ENCODE data around the gene ZMIZ1. TPM values are rescaled to one million over a fixed set of nuclear protein-coding genes. Genes with fewer than 3 reads are reported as not detected.

The ZMIZ1 gene
- total RNA-seq, 1 experiment from 2014 or later, result 47.2 TPM

DNA sequence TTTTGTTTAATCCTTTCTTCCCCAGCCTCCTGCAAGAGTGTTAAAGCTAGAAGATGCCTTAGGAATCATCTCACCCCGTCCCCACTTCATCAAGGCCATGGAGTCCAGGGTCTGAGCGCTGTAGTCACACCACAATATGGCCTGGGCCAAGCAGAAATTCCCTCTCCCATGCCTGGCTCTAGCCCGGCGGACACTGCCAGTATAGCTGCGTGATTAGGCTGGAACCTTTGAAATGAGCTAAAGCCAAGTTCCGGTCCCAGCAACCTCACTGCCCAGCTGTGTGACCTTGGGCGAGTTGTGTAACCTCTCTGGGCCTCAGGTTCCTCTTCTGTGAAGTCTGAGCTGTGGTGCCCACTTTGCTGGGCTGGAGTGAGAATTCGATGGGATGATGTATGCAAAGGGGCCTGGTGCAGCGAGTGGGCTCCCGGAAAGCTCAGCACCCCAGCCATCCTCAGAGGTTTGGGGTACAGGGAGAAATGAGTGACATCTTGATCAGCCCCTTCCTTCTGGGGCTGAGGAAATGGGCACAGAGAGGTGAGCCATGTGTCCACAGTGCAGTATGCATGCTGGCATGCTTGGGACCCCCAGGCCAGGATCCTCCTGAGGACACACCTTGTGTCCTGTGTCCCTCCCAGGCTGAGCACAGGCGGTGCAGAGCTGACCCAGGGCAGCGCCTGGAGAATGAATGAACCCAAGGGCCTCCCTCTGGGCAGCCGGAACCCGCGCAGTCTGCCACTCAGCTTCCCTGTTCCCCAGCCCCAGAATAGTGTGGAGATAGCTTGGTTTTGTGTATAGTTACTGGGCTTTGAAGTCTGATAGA, 118.6 kb downstream of the ZMIZ1 start:
- no peak for DNase-seq (ENCODE audit: low read depth)

DNA sequence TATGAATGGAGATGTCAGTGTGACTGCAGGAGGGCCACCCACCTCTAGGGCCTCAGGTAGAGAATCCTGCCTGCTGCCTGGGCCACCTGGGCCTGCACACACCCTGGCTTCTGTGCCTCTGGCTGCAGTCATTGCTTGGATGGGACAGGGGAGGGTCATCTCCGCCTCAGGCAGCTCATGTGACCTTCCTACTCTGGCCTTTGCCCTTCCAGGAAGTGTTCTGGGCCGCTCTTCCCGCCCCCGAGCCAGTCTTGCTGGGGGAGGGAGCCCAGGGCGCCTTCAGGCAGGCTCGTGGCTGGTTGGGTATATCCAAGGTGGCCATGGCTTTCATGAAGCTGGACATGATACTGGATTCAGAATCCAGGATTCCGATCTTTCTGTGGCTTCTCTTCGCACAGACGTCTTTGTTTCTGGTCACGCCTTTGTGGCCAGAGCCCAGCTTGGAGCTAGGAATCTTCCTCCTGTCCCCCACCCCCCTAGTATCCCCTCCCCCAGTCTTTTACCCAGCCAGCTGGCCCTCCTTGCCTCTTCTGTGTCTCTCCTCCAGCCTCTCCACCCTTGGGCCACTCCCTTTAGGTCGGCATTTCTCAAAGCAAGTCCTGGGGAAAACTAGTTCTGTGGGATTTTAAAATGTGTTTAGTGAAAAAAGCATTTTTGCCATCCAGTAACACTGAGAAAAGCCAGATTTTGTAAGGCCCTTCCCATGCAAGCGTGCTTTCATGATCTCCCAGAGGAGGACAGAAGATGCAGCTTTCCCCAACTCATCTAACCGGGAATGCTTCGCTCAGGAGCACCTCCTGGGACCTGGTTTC, 119.6 kb downstream of the ZMIZ1 start:
- DNase-seq (ENCODE audit: low read depth), result no peak

DNA sequence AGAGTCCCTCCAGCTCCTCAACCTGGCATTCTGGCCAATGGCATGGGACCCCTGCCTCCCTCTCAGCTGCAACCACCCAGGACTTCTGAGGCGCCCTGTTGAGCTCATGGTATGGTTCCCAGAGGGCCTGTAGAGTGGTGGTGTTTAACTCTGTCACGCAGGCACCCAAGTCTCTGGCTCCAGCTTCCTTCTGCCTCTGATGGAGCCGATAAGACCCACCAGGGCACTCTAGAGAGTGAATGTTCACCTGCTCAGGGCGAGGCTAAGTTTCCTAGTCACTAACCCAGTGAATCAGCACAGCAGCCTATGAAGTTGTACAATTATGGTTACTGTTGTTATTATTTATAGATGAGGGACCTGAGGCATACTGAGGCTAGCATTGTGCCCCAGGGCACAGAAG, 120.4 kb downstream of the ZMIZ1 start:
- no peak for DNase-seq (ENCODE audit: low read depth)

DNA sequence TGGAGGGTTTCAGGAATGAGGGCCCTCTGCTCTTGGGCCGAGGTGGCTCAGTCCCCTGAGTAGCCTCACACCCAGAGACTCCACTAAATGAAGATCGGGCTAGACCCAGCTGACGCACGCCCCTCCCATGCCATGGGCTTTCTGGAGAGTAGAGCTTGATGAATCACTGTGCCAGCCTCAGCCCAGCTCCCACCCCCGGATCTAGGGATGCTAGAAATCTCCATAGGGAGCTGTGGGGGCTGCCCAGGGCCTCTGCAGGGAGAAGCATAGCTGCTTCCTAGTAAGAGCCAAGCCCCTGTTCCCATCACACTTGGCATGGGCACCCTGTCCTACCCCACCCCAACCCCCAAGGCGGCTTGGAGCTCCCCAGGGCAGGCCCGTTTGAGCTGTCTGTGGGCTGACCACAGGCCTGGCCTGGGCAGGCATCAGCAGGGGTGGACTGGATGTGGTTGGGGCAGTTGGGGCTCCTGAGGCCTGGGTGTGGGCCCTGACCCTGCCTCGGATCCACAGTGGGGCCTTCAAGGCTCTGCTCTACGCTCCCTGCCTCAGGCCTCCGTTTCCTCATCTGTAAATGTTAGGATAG, 121.2 kb downstream of the ZMIZ1 start:
- DNase-seq (ENCODE audit: low read depth), result peak; percentile 90

DNA sequence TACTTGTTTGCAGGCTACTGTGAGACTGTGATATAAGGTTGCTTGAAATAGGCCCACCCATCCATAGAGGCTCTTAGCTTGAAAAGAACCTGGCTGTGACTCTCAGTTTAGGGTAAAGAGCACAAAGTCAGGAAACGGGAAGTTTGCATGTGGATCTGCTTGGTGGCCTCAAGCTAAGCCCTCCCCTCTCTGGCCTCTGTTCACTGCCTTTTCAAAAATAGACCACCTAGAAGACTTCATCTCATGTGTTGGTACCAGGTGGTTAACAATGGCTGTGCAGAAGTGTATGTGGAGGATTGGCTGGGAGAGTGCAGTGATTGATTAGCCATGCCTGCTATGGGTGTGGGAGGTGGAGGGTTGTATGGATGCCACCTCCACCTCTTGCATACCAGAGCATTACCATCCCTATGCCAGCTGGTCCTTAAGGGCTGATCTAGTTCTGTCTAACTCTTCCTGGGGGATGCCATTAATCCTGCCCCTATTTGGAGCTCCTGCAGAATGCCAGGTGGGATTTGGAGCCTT, 122.0 kb downstream of the ZMIZ1 start:
- DNase-seq (ENCODE audit: low read depth), result no peak

DNA sequence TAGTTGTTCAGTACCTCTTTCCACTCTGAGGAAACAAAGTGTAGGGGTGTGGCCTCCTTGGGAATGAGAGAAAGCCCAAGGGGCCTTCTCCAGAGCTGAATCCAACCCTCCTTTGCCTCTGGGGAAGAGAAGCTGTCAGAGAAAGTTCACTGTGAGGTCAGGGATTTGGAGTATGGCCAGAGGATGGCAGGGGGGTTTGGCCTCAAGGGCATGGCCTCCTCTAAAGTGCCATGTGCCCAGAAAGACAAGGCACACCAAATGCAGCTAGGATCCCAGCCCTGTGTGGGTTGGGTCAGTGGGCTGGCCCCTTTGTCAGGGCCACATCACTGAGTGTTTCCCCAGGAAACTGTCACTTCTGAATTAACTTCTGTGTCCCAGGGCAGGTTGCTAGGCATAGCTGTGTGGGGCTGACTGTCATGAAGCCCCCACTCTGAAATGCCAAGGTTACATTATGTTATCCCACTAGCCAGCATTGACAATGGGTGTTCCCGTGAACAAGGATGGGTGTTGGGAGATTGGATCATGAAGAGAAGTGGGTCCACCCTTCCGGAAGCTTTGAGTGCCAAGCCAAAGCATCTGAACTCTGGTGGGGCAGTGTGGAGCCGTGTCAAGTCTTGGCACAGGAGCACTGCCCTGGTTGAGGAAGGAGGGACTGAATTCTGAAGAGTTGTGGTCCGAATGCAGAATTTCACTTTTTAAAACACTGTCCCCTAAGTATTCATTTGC, 123.3 kb downstream of the ZMIZ1 start:
- peak; percentile 80 for DNase-seq (ENCODE audit: low read depth)

DNA sequence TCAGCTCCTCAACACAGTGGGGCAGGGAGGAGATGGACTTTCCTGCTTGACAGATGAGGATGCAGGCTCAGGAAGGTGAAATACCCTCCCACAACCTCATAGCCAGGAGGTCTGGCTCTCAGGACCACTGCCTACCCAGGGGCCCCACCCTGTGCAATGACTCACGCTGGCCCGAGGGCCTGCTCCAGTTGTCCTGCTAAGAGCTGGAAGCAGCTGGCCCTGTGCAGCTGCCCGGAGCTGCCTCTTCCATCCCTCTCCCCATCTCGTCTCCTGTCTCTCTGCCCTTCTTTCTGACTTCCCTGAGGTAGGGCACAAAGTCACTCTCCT, 123.9 kb downstream of the ZMIZ1 start:
- DNase-seq (ENCODE audit: low read depth), result peak; percentile 90

DNA sequence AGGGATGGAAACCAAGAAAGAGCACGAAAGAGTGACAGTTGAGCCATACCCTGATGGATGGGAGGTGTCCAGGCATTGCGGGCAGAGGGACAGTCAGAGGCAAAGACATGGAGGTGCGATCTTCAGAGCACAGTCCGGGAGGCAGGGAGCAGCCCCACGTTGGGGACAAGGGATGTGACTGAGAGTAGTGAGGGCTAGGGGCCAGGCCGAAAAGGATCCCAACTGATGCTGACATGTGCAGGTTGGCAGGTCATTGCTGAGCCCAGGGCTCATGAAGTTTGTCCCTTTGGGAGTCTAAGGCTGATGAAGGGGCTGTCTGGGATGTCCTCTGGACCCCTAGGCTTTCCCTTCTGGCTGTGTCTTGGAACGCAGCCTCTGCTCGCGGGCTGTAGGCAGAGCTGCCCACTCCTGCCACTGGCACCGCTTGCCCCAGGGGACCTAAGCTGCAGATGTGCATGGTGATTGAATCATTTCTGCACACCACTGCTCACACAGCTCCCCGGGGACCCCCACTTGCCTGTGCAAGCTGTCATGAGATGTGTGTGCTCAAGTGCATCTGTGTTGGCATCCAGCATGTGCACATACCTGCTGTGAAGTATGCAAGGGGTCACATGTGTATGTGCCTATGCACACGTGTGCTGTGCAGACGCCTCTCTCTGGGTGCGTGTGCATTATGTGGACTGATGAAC, 125.1 kb downstream of the ZMIZ1 start:
- DNase-seq (ENCODE audit: low read depth), result no peak

DNA sequence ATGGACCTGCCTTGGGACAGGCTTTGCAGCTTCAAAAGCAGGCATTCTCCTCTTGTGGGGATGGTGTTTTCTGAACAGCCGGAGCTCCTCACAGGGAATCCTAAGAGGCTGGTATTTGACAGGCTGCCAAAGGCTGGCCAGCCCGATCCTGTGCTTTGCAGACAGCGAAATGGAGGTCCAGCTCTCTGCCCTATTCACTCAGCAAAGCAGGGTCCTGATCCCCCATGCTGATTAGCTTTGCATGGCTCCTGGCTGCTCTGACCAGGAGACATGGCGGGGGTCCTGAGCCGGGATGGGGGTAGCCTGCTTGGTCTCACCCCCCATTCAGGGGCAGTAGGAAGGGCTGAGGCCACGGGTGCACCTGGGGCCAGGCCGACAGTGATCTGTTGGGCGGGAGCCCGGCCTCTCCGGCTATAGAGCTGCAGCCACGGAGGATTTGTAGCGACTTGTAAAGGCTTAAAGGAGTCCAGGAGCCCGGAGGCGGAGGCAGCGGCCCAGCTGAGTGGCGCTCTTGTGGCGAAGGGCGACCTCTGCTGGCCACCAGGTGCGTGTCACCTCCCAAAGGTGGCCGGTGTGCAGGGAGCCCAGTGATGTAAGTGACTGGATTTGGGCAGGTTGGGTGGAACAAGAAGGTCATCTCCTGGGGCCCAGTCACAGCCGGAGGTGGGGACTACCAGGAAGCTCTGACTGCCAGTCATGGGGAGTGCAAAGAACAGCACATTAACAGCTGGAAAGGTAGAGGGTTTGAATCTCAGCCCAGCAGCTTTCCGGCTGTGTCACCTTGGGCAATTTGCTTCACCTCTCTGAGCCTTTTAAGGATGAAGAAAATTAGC, 126.5 kb downstream of the ZMIZ1 start:
- peak; percentile 81 for DNase-seq (ENCODE audit: low read depth)

DNA sequence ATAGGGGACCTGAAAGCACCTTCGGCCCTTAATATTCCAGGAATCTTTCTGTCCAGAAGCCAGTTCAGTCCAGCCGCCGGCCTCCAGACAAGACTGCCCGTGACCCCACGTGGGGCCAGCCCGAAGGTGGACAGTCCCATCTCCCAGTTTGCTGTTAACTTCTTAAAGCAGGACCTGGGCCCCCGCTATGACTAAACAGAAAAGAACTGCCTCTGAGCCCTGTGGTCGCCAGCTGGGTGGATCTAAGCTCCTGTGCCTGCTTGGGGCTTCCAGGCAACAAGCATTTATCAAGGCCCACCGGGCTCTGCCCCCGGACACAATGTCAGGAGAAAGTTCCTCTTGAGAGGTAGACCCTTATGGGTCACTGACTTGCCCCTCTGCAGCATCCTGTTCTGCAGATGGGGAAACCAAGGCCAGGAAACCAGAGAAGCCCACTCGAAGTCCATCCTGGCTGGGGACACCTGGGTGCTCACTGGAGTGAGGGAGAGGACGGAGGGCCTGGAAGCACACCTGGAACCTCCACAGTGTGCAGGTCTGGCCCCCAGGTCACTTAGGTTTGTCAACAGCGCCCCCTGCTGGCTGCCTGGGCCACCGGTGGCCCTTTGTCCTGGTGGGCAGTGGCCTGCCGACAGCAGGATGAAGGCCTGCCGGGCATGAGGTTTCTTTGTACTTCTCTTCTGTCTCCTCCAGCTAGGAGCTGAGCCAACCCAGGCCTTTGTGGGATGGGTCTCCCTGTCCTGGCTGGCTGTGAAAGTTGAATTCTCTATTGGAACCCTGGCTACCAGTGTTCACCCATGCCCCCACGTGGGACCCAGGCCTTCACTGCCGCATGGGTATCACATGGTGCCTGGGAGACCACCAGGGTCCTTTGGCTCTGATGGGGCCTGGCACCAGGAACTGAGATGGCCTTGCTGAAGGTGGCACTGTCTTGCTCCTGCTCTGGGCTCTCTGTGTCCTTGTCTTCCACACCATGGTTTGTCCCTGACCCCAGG, 128.0 kb downstream of the ZMIZ1 start:
- DNase-seq (ENCODE audit: low read depth), result peak; percentile 34

DNA sequence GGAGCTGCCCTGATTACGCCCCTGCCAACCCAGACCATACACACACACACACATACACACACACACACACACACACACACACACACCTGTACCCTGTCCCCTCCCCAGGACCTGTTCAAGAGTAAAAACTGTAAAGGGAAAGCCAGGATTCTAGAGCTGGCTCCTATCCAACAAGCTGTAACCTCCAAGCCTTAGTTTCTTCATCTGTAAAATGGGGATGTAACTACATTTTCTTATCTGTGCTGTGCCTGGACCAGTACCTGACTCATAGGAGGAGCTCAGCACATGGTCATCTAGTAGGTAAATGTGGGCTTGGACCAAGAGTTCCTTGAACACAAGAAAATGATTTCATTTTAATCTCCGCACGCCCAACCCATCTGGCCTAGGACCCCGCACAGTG, 128.8 kb downstream of the ZMIZ1 start:
- no peak for DNase-seq (ENCODE audit: low read depth)

DNA sequence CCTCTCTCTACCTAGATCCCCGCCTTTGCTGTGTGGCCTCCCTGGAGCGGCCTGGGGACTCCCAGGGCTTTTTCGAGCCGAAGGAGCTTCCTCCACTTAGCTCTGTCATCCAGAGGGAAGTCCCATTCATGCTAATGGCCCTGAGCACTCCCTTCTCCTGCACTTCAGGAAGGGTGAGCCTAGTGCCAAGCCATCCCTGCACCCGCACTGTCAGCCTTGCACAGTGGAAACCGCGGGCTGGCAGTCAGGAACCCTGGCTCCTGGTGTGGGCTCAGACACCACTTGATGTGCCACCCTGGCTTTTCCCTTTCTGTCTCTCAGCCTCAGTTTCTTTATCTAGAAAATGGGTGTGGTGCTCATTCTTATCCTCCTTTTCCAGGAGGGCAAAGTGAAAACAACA, 131.6 kb downstream of the ZMIZ1 start:
- no peak for DNase-seq (ENCODE audit: low read depth)

DNA sequence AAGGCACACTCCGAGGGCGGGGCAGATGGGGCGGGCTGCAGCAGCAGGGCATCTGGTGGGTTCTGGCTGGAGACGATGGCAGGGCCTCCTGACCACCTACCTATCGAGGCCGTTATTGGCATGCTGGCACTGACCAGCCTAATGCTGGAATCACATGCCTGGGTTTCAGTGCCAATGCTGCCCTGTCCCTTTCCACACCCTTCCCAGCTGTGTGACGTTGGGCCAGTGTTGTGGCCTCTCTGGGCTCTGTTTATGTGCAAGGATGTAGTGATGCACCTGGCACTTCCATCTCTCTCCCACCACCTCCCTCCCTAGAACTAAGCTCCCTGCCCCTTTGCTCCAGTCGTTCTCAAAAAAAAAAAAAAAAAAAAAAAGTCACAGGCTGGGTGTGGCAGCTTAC, 132.9 kb downstream of the ZMIZ1 start:
- DNase-seq (ENCODE audit: low read depth), result no peak

DNA sequence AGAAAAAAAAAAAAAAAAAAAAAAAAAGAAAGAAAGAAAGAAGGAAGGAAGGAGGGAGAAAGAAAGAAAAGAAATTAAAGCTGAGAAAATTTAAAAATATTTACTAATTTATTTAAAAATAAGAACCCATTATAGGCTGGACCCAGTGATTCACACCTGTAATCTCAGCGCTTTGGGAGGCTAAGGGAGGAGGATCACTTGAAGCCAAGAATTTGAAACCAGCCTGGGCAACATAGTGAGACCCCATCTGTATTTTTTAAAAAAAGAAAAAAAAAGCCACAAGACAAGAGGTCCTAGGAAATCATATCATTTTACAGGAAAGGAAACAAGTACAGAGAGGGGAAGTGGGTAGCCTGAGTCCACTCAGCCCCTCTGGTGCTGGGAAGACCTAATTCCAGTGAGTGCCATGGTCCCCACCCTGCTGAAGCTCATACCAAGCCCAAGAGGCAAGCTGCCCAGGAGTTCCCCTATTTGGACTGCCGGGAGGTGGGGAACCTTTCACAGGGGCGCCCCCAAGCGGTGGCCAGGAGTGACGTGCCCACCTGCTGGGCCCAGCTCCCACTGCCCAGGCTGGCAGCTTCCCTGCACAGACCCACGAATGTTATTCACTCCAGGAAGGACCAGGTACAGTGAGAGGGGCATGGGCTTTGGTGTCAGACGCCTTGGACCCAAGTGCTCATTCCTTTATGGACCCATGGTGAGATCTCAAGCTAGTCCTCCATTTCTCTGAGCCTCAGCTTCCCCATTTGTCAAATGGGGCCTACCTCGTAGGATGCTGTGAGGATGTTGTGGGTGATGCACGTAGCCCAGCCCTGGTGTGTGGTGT, 133.6 kb downstream of the ZMIZ1 start:
- DNase-seq (ENCODE audit: low read depth), result no peak

DNA sequence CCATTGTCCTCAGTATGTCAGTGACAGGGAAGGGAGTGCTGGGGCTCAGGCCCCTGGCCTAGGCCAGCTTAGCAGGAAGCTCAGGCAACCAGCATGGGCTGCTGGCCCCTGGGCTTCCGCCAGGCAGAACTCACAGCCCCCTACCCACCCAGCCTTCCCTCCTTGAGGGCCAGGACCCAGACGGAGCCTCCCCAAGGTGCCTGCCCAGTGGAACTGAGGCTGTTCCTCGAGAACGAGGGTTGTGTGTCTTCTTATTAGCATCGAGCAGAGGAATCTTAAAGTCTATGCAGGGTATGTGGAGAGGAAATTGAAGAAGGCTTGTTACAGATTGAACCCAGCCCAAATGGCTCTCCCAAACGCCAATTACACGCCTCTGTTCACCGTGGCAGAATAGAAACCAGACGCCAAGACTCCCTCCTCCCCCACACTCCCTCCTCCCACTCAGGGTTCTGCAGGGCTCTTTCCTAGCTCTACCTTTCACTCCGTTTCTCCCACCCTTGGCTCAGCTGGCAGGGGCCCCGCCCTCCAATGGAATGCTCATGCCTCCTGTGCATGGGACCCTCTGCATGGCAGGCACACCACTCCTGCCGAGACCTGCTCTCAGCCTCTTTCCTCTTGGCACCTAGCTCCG, 134.4 kb downstream of the ZMIZ1 start:
- no peak for DNase-seq (ENCODE audit: low read depth)

DNA sequence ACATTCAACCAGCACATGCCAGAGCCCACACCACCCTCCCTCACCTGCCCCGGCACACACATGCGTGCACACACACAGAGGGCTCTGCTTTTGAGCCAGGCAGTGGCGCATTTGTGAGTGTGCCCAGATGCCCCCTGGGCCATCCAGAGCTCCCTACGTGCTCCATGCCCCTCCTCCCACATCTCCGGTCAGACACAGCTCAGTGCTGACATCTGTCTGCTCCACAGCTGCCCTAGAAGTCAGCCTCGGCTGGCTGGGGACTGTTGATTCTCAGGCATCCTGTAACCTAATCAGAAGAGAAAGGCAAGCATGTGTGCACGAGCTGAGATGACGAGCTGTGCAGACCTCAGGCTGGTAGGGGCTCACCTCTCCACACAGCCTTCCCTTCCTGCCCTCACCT, 135.1 kb downstream of the ZMIZ1 start:
- no peak for DNase-seq (ENCODE audit: low read depth)

DNA sequence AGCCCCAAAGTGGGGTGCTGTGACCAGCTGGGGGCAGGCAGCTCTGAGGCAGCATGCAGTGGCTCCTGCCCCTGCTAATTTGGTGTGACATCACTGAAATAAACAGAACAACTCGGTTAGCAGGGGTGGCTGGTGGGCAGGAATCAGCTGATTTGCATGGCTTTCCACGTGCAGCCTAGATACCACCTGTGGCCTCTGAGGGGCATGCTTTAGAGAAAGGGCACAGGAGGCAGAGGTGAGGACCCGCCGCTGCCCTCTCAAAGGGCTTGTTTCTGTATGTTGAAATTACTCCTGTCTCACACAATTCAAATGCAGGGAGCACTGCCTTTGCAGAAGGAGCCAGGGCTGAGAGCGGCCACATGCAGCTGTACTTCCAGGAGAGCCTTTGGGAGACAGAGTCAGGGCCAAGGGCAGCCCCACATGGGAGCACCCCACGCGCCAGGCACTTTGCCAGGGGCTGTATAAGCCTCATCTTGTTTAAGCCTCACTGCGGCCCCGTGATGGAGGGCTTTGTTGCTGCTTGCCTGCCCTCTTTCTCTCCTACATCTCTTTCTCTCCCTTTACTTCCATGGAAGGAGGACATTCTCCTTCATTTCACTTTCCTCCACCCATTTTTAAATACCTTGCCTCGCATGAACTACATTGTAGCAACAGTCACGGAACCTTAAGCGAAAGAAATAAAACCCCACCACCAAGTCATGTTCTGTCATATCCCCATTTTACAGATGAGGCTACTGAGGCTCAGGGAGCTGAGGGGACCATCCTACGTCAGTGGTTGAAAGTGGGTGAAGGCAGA, 137.7 kb downstream of the ZMIZ1 start:
- DNase-seq (ENCODE audit: low read depth), result no peak
